H9 (cell line): ENCODE results near the gene MBOAT2. TPM values are rescaled to one million over a fixed set of nuclear protein-coding genes. Genes with fewer than 3 reads are reported as not detected.

Experiments used
- DNase-seq: peaks from one replicate; pipeline ENCODE4 v3.0.0-alpha.2; 2017
- H2AFZ ChIP-seq: one replicate; pipeline ENCODE4 v1.6.1; 2013; ENCODE audit warnings: mild to moderate bottlenecking, low read length, control low read depth, moderate library complexity
- H2AK5ac ChIP-seq: 2 replicates; pipeline ENCODE4 v1.6.1; 2013; ENCODE audit warnings: low read length, control low read depth, mixed read lengths; ENCODE audit not compliant: insufficient read length
- H2BK120ac ChIP-seq: one replicate; pipeline ENCODE4 v1.6.1; 2013; ENCODE audit warnings: low read depth, mild to moderate bottlenecking, low read length, control low read depth, inconsistent platforms; ENCODE audit not compliant: poor library complexity, severe bottlenecking
- H2BK12ac ChIP-seq: 2 replicates; pipeline ENCODE4 v1.6.1; 2013; ENCODE audit warnings: low read length, control low read depth, mixed read lengths, low read depth; ENCODE audit not compliant: insufficient read length
- H2BK15ac ChIP-seq: 2 replicates; pipeline ENCODE4 v1.6.1; 2013; ENCODE audit warnings: low read depth, low read length, control low read depth
- H2BK20ac ChIP-seq: one replicate; pipeline ENCODE4 v1.6.1; 2013; ENCODE audit warnings: low read depth, mild to moderate bottlenecking, low read length, control low read depth, inconsistent platforms; ENCODE audit not compliant: poor library complexity, severe bottlenecking
- H2BK5ac ChIP-seq: 2 replicates; pipeline ENCODE4 v1.6.1; 2013; ENCODE audit warnings: low read length, control low read depth, mixed read lengths; ENCODE audit not compliant: insufficient read length
- H3K14ac ChIP-seq: 2 replicates; pipeline ENCODE4 v1.6.1; 2013; ENCODE audit warnings: low read length, control low read depth; ENCODE audit not compliant: insufficient read depth
- H3K18ac ChIP-seq: 2 replicates; pipeline ENCODE4 v1.6.1; 2013; ENCODE audit warnings: low read depth, mild to moderate bottlenecking, mixed read lengths, low read length, control low read depth; ENCODE audit not compliant: insufficient read length
- H3K23ac ChIP-seq: 2 replicates; pipeline ENCODE4 v1.6.1; 2013; ENCODE audit warnings: low read length, control low read depth, mixed read lengths, low read depth; ENCODE audit not compliant: insufficient read length
- H3K23me2 ChIP-seq: 2 replicates; pipeline ENCODE4 v1.6.1; 2013; ENCODE audit warnings: low read depth, mild to moderate bottlenecking, mixed read lengths, low read length, control low read depth; ENCODE audit not compliant: insufficient read length, poor library complexity, severe bottlenecking
- H3K27ac ChIP-seq: 2 replicates; pipeline ENCODE4 v1.5.1; 2013; ENCODE audit warnings: low read length, control low read depth, mixed read lengths, low read depth; ENCODE audit not compliant: insufficient read length
- H3K27me3 ChIP-seq: 2 replicates; pipeline ENCODE4 v1.6.1; 2013; ENCODE audit warnings: low read length, control low read depth, inconsistent platforms; ENCODE audit not compliant: insufficient read depth
- H3K4ac ChIP-seq: 2 replicates; pipeline ENCODE4 v1.6.1; 2013; ENCODE audit warnings: low read depth, mild to moderate bottlenecking, control low read depth, inconsistent platforms, low read length, moderate library complexity
- H3K4me1 ChIP-seq: 2 replicates; pipeline ENCODE4 v1.6.1; 2013; ENCODE audit warnings: low read length, control low read depth, inconsistent platforms; ENCODE audit not compliant: insufficient read depth
- H3K4me2 ChIP-seq: 2 replicates; pipeline ENCODE4 v1.6.1; 2013; ENCODE audit warnings: low read length, control low read depth, mixed read lengths; ENCODE audit not compliant: insufficient read length, insufficient read depth
- H3K56ac ChIP-seq: 2 replicates; pipeline ENCODE4 v1.6.1; 2013; ENCODE audit warnings: low read depth, mild to moderate bottlenecking, mixed read lengths, low read length, control low read depth; ENCODE audit not compliant: insufficient read length
- H3K79me1 ChIP-seq: 2 replicates; pipeline ENCODE4 v1.6.1; 2013; ENCODE audit warnings: low read depth, mild to moderate bottlenecking, moderate library complexity, low read length, control low read depth, inconsistent platforms; ENCODE audit not compliant: insufficient read depth, poor library complexity, severe bottlenecking
- H3K79me2 ChIP-seq: 2 replicates; pipeline ENCODE4 v1.6.1; 2013; ENCODE audit warnings: low read length, control low read depth, inconsistent platforms; ENCODE audit not compliant: insufficient read depth
- H3K9ac ChIP-seq: 2 replicates; pipeline ENCODE4 v1.6.1; 2013; ENCODE audit warnings: low read length, control low read depth, mixed read lengths; ENCODE audit not compliant: insufficient read length; ENCODE audit errors: extremely low read depth
- H3K9me3 ChIP-seq: one replicate; pipeline ENCODE4 v1.6.1; 2013; ENCODE audit warnings: low read depth, low read length, inconsistent platforms; ENCODE audit not compliant: control insufficient read depth
- H3T11ph ChIP-seq: one replicate; pipeline ENCODE4 v1.6.1; 2013; ENCODE audit warnings: mild to moderate bottlenecking, low read length, control low read depth, inconsistent platforms
- H4K20me1 ChIP-seq: one replicate; pipeline ENCODE4 v1.6.1; 2013; ENCODE audit not compliant: control insufficient read depth, insufficient read length, insufficient read depth
- H4K5ac ChIP-seq: 2 replicates; pipeline ENCODE4 v1.6.1; 2013; ENCODE audit warnings: low read depth, mild to moderate bottlenecking, mixed read lengths, low read length, control low read depth; ENCODE audit not compliant: insufficient read length
- H4K8ac ChIP-seq: replicated peaks from 2 replicates; pipeline ENCODE4 v1.6.1; 2013; ENCODE audit warnings: low read length, control low read depth, mixed read lengths, low read depth; ENCODE audit not compliant: insufficient read length
- H4K91ac ChIP-seq: 2 replicates; pipeline ENCODE4 v1.6.1; 2013; ENCODE audit warnings: low read depth, mild to moderate bottlenecking, moderate library complexity, mixed read lengths, low read length, control low read depth; ENCODE audit not compliant: insufficient read length
- H3K27ac Mint-ChIP-seq, 3 experiments: 2 replicates in 2 of 3; 3 replicates in 1 of 3; pipeline ENCODE4 v1.8.0; 2020 to 2021; ENCODE audit warnings: mixed read lengths in 3 of 3, mild to moderate bottlenecking in 1 of 3, moderate library complexity in 1 of 3
- H3K27me3 Mint-ChIP-seq: 2 replicates; pipeline ENCODE4 v1.8.0; 2021; ENCODE audit warnings: low read depth, mild to moderate bottlenecking, moderate library complexity, mixed read lengths
- H3K36me3 Mint-ChIP-seq, 3 experiments: 2 replicates in 2 of 3; 3 replicates in 1 of 3; pipeline ENCODE4 v1.8.0; 2020 to 2021; ENCODE audit warnings: low read depth in 3 of 3, mixed read lengths in 3 of 3; ENCODE audit not compliant: insufficient read depth in 1 of 3
- H3K4me1 Mint-ChIP-seq, 2 experiments: 2 replicates each; pipeline ENCODE4 v1.8.0; 2020; ENCODE audit warnings: mixed read lengths in 2 of 2
- H3K4me3 Mint-ChIP-seq, 2 experiments: 2 replicates in 1 of 2; 3 replicates in 1 of 2; pipeline ENCODE4 v1.8.0; 2020 to 2021; ENCODE audit warnings: mild to moderate bottlenecking in 2 of 2, mixed read lengths in 2 of 2, moderate library complexity in 1 of 2
- H3K9me3 Mint-ChIP-seq, 2 experiments: 2 replicates in 1 of 2; 3 replicates in 1 of 2; pipeline ENCODE4 v1.8.0; 2020; ENCODE audit warnings: mild to moderate bottlenecking in 2 of 2, mixed read lengths in 2 of 2, moderate library complexity in 1 of 2
- CTCF ChIP-seq: fragments of 200-600 bp; sonication (generic); conservative IDR thresholded peaks from 3 replicates; pipeline ENCODE4 v1.8.0; 2021; ENCODE audit warnings: antibody characterized with exemption, mild to moderate bottlenecking
- WGBS: extraction: QIAGEN DNeasy Blood & Tissue Kit; methylation state at CpG from one replicate; pipeline ENCODE4 v1.1.7; 2013; ENCODE audit warnings: missing lambda C conversion rate, low lambda C conversion rate, mixed read lengths; ENCODE audit not compliant: insufficient read length; ENCODE audit errors: extremely low coverage; 5-methylcytosine and 5-hydroxymethylcytosine counted together
- total RNA-seq: library from RNA; stranded (reverse); gene quantifications from 2 replicates; pipeline ENCODE4 v1.2.1, GENCODE V29; 2021

The MBOAT2 gene
- total RNA-seq, 1 experiment from 2014 or later = 20.2 TPM

GRCh38 chr2:8999797-9000196 is 3.7 kb downstream of the MBOAT2 start:
- Histone ChIP-seq H4K5ac (no peak overlapping the region), H3T11ph (no peak overlapping the region), H2AFZ (no peak overlapping the region), H3K4ac (no peak overlapping the region), H4K91ac (no peak overlapping the region), H3K9me3 (no peaks in the 10 kb centered on the region), H2BK15ac (no peak overlapping the region), H3K4me1 (no peaks in the 10 kb centered on the region; the same call in 1 of the 2 replicates), H2BK20ac (no peak overlapping the region), H3K23ac (no peak overlapping the region), H2AK5ac (no peak overlapping the region), H3K23me2 (peaks cover 11% of the 10 kb centered on the region), H3K27me3 (no peaks in the 10 kb centered on the region), H4K8ac (no peak overlapping the region), H3K18ac (no peak overlapping the region), H2BK12ac (no peak overlapping the region), H2BK120ac (no peak overlapping the region), H3K79me2 (peaks cover 4% of the 10 kb centered on the region; the same call in 1 of the 2 replicates), H3K14ac (no peak overlapping the region), H3K9ac (no peak overlapping the region), H3K56ac (no peak overlapping the region), H3K79me1 (no peaks in the 10 kb centered on the region), H3K4me2 (no peak overlapping the region), H3K27ac (no peak overlapping the region), H2BK5ac (no peak overlapping the region), H4K20me1 (no peaks in the 10 kb centered on the region)
- H3K4me1 Mint-ChIP-seq = peaks cover 49% of the 10 kb centered on the region in 2 experiments
- 100% methylated on average over 1 of the region's 1 CpG for WGBS
- H3K27me3 Mint-ChIP-seq = peaks cover 5% of the 10 kb centered on the region
- no peak for TF ChIP-seq CTCF
- H3K4me3 Mint-ChIP-seq = no peak overlapping the region
- peaks cover 0 to 1% (median 0%) of the 10 kb centered on the region in 3 experiments; a peak in 1 of 7 replicates for H3K36me3 Mint-ChIP-seq
- H3K9me3 Mint-ChIP-seq = peaks cover 0 to 2% of the 10 kb centered on the region in 2 experiments; a peak in 2 of 5 replicates
- no peak for DNase-seq
- H3K27ac Mint-ChIP-seq = no peak overlapping the region
